CD4-positive, alpha-beta T cell treated with Interleukin-21 for 1 hour (primary cell): ENCODE measurements around the gene UIMC1.

Experiments used
- DNase-seq: peaks from one replicate; pipeline ENCODE4 v3.0.0-alpha.2; 2020

UIMC1 gene

GRCh38 chr5:176866707-176867310, 139.8 kb downstream of the UIMC1 start:
- DNase-seq: no peak

GRCh38 chr5:176865964-176866363, 140.6 kb downstream of the UIMC1 start:
- no peak for DNase-seq

- no peak for DNase-seq
These were observed 141.8 kb downstream of the UIMC1 start for GRCh38 chr5:176864755-176865154.

- no peak for DNase-seq
These were observed 142.8 kb downstream of the UIMC1 start for GRCh38 chr5:176863765-176864098.

- DNase-seq: no peak
These were observed 143.4 kb downstream of the UIMC1 start for GRCh38 chr5:176863041-176863764.

- DNase-seq: no peak
These were observed 144.1 kb downstream of the UIMC1 start for GRCh38 chr5:176862330-176862995.

- DNase-seq: no peak
These were observed 145.3 kb downstream of the UIMC1 start for GRCh38 chr5:176861276-176861675.

- no peak for DNase-seq
These were observed 146.2 kb downstream of the UIMC1 start for GRCh38 chr5:176860381-176860780.

- DNase-seq: no peak
These were observed 146.7 kb downstream of the UIMC1 start for GRCh38 chr5:176859916-176860315.

GRCh38 chr5:176857894-176858273, 148.7 kb downstream of the UIMC1 start:
- DNase-seq: no peak

GRCh38 chr5:176857216-176857893, 149.2 kb downstream of the UIMC1 start:
- no peak for DNase-seq

GRCh38 chr5:176856746-176857145, 149.8 kb downstream of the UIMC1 start:
- DNase-seq: no peak

- DNase-seq: no peak
These were observed 151.0 kb downstream of the UIMC1 start for GRCh38 chr5:176855598-176855997.
